Measurements from ENCODE around the gene ANKRD23.

GRCh38 chr2:96792772-96793749 lies 50.8 kb downstream of the ANKRD23 start:
- TF ChIP-seq, protein P1, sequence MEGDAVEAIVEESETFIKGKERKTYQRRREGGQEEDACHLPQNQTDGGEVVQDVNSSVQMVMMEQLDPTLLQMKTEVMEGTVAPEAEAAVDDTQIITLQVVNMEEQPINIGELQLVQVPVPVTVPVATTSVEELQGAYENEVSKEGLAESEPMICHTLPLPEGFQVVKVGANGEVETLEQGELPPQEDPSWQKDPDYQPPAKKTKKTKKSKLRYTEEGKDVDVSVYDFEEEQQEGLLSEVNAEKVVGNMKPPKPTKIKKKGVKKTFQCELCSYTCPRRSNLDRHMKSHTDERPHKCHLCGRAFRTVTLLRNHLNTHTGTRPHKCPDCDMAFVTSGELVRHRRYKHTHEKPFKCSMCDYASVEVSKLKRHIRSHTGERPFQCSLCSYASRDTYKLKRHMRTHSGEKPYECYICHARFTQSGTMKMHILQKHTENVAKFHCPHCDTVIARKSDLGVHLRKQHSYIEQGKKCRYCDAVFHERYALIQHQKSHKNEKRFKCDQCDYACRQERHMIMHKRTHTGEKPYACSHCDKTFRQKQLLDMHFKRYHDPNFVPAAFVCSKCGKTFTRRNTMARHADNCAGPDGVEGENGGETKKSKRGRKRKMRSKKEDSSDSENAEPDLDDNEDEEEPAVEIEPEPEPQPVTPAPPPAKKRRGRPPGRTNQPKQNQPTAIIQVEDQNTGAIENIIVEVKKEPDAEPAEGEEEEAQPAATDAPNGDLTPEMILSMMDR (conservative IDR thresholded peaks at IDR 0.05; ENCODE audit: low read depth, low read length): no peak
- no peak for TF ChIP-seq FOS (IDR thresholded peaks at IDR 0.05; ENCODE audit: low read depth, low read length)
- no peak for TF ChIP-seq MAZ (IDR thresholded peaks at IDR 0.05; ENCODE audit: borderline replicate concordance, low read depth, low read length)
- no peak for TF ChIP-seq MXI1 (IDR thresholded peaks at IDR 0.05; ENCODE audit: borderline replicate concordance, low read depth, low read length)
- no peak for TF ChIP-seq POLR2A (IDR thresholded peaks at IDR 0.05; ENCODE audit: low read depth, low read length)
- no peak for TF ChIP-seq RAD21 (IDR thresholded peaks at IDR 0.05; ENCODE audit: low read length)
- TF ChIP-seq CHD1 (IDR thresholded peaks at IDR 0.05; ENCODE audit: low read depth, low read length): no peak
- TF ChIP-seq, protein P2, sequence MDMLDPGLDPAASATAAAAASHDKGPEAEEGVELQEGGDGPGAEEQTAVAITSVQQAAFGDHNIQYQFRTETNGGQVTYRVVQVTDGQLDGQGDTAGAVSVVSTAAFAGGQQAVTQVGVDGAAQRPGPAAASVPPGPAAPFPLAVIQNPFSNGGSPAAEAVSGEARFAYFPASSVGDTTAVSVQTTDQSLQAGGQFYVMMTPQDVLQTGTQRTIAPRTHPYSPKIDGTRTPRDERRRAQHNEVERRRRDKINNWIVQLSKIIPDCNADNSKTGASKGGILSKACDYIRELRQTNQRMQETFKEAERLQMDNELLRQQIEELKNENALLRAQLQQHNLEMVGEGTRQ (IDR thresholded peaks at IDR 0.05; ENCODE audit: low read depth, low read length): no peak
- no peak for TF ChIP-seq NFE2L2 (IDR thresholded peaks at IDR 0.05; ENCODE audit: low read depth, low read length)
- no peak for TF ChIP-seq SMC3 (IDR thresholded peaks at IDR 0.05; ENCODE audit: low read depth, low read length)
- no peak for TF ChIP-seq MAFK (IDR thresholded peaks at IDR 0.05; ENCODE audit: low read depth, low read length)
- no peak for TF ChIP-seq BHLHE40 (IDR thresholded peaks at IDR 0.05; ENCODE audit: low read depth, low read length)
- TF ChIP-seq, protein P3, sequence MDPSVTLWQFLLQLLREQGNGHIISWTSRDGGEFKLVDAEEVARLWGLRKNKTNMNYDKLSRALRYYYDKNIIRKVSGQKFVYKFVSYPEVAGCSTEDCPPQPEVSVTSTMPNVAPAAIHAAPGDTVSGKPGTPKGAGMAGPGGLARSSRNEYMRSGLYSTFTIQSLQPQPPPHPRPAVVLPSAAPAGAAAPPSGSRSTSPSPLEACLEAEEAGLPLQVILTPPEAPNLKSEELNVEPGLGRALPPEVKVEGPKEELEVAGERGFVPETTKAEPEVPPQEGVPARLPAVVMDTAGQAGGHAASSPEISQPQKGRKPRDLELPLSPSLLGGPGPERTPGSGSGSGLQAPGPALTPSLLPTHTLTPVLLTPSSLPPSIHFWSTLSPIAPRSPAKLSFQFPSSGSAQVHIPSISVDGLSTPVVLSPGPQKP (IDR thresholded peaks at IDR 0.05; ENCODE audit: borderline replicate concordance, low read depth, low read length): no peak

All from IMR-90 (cell line).